Right ventricle myocardium inferior (tissue), 1 donor: ENCODE results near the gene KPNA4. TPM values are rescaled to one million over a fixed set of nuclear protein-coding genes. Genes with fewer than 3 reads are reported as not detected.
"Not testable (repeated sequence)": the region's sequence is repeated elsewhere in the genome, so short reads cannot be mapped to it uniquely, and the experiment has no call there.

Experiments used
- ATAC-seq: fragments of 200-7000 bp; cut with Tn5 transposase; one replicate; pipeline ENCODE4 v1.9.1; 2020; ENCODE audit warnings: mild to moderate bottlenecking, moderate library complexity
- DNase-seq: peaks from one replicate; pipeline ENCODE4 v3.0.0; 2021; ENCODE audit errors: missing footprints
- intact Hi-C: fragments of 100-400 bp; cut with DNase I; formaldehyde crosslinking; loops from one replicate; pipeline ENCODE4 v1.11.0; 2022
- total RNA-seq: library from RNA; stranded (reverse); fragmentation: NEBNext Ultra II Directional; extraction: Animal tissue kit (Norgen Biotek cat#: 25700); gene quantifications from one replicate; pipeline ENCODE4 v1.2.1, GENCODE V29; 2021
- donor health status: DM: no; HTN: yes; CAD: no; lungs with severe emphysema.

KPNA4 gene
- total RNA-seq, 1 donor from 2014 or later, result 120 TPM

DNA sequence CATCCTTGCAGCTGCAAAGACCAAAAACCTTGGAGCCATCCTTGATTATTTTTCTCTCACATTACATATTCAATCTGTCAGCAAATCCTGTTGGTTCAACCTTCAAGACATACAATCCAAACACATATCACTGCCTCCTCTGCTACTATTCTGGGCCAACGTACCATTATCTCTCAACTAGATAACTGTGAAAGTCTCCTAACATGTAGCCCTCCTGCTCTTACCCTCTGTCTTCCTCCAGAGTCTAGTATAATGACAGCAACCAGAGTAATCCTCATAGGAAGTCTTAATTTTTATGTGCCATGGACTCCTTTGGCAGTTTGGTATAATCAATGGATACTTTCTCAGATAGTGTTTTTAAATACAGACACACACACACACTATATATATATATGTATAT is 27.6 kb downstream of the KPNA4 start:
- no peak for ATAC-seq
- intact Hi-C loops, result no loop called here

DNA sequence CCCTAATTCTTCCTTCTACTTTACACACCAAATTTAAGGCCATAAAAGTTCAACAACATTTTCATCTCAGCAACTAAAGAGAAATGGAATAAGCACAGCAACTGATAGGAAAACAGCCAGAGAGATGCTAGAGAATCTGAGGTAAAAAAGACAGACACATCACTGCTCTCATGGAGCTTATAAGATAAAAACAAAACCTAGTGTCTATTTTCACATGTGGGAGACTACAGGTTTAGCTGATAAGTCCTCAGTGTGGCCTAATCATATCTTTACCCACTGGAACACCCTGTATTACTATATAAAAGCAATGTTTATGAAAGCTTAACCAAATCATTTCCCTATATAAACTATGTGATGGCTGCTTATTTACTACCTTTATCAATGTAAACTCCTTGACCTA is 33.0 kb downstream of the KPNA4 start:
- intact Hi-C loops, result no loop called here
- no peak for DNase-seq
- no peak for ATAC-seq

More for the DNA sequence above, 27.6 kb downstream of the KPNA4 start:
- no peak for DNase-seq

DNA sequence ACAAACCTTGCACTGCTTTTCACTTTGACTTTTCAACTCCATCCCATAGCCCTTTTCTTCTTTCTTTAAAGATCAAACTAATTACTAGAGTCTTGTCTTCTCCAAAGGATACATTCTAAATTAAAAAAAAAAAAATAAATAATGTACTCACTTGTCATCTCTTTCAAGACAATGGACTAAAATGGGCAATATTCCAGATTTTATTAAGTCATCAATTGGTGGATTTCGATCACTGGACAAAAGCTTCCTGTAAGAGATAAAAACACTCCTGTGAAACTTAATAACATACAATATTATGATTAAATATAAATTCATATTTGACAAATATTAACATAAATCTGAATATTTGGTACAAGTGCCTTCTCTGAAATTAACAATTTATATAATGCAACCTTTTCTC is 34.1 kb downstream of the KPNA4 start:
- no peak for ATAC-seq
- intact Hi-C loops, result no loop called here
- no peak for DNase-seq

DNA sequence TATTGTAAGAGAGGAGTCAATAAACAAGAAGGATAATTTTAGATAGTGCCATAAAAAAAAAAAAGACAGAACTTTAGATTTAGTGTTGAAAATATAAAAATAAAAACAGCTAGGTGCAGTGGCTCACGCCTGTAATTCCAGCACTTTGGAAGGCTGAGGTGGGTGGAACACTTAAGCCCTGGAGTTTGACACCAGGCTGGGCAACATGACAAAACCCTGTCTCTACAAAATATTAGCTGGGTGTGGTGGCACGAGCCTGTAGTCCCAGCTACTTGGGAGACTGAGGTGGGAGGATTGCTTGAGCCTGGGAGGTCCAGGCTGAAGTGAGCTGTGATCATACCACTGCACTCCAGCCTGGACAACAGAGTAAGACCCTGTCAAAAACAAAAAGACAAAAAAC is 49.0 kb downstream of the KPNA4 start:
- DNase-seq, ATAC-seq, intact Hi-C loops: not testable (repeated sequence)

DNA sequence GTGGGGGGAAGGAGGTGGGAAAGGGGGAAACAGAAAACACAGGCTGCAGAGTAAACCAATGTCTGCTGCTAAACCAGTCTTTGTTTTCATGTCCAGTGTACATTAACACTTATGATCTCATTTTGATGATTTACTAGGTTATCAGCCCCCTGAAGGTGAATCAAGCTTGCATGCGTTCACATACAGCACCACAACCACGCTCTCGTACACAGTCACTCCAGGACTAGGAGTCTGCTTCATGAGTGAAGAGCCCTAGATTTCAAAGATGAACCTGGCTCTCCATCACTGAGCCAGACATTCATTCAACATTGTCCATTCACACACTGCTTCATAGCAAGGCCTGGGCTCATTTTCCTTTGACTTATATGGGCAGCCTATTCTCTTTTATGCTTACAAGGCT is 64.0 kb downstream of the KPNA4 start:
- intact Hi-C loops, result no loop called here
- no peak for ATAC-seq
- DNase-seq, result no peak

DNA sequence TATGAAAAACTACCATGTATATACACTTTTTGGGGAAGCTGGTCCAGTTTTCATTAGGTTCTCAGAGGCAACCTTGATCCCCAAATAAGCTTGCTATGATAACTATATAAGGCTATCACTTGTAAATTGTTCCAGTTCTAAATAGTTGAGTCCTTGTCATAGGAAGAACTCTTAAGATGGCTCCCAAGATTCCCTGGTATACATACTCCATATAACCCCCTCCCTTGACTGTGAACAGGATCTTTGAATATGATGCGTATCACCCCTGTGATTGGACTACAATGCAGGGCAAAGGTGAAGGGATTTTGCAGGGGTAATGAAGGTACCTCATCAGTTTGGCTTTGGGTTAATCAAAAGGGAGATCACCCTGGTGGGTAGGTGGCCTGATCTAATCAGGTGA is 67.2 kb downstream of the KPNA4 start:
- ATAC-seq (no peak), DNase-seq (no peak)
- intact Hi-C loops, result no loop called here

DNA sequence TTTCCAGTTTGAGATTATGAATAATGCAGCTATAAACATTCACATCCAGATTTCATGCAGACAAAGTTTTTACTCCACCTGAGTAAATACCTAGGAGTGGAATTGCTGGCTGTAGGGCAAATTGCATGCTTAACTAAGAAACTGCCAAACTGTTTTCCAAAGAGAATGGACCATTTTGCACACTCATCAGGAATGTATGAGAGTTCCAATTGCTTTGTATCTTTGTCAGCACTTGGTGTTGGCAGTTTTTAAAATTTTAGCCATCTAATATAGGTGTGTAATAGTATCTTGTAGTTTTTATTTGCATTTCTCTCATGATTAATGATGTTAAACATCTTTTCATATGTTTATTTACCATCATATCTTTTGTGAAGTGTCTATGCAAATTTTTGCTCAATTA is 75.2 kb downstream of the KPNA4 start:
- ATAC-seq, result no peak
- no peak for DNase-seq
- intact Hi-C loops, result no loop called here

DNA sequence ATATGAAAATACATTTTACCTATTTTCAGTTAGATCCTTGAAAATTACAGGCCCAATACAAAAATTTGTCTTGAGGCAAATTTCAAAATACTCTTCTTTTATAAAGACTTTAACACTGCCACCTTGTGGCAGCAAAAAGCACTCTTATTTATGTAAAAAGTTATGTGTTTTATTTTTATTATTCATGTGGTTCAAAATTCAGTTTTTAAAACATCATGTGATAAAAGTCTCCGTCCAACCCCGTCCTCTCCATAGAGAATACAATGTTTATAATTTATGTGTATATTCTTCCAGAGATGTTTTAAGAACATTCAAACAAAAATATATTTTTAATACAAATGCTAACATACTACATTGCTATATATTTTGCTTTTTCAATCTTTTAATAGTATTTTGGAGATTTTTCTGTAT is 78.9 kb downstream of the KPNA4 start:
- ATAC-seq, result no peak
- intact Hi-C loops, result no loop called here

DNA sequence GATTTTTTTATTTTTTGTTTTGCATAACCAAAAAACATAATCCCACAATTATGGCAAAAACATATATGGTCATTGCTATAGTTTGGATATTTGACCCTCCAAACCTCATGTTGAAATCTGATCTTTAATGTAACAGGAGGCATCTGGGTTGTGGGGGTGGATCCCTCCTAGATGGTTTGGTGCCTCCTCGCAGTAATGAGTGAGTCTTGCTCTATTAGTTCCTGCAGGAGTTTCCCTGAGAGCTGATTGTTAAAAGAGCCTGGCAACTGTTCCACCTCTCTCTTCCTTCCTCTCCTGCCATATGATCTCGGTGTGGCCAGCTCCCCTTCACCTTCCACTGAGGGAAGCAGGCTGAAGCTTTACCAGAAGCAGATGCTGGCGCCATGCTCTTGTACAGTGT is 82.6 kb downstream of the KPNA4 start:
- no peak for ATAC-seq
- intact Hi-C loops, result no loop called here
- no peak for DNase-seq

More for the DNA sequence above, 78.9 kb downstream of the KPNA4 start:
- DNase-seq, result no peak

DNA sequence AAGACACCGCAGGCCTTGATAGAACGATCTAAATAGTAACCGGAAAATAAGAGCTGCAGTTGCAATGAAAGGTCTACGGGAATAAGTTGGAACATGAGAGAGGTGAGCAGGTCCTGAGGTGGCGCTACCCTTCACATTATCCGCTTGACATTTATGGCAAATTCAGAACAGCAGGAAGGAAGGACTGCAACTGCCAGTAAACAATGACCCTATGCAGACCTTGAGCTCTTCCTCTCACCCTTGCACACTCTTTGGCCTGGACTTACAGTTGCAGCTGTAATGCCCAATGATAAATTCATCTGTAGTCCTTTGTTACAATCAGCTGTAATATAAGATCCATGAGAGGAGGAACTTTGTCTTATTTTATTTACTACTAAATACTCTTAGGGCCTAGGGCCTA is 83.5 kb downstream of the KPNA4 start:
- DNase-seq (no peak), ATAC-seq (no peak)
- intact Hi-C loops, result no loop called here

DNA sequence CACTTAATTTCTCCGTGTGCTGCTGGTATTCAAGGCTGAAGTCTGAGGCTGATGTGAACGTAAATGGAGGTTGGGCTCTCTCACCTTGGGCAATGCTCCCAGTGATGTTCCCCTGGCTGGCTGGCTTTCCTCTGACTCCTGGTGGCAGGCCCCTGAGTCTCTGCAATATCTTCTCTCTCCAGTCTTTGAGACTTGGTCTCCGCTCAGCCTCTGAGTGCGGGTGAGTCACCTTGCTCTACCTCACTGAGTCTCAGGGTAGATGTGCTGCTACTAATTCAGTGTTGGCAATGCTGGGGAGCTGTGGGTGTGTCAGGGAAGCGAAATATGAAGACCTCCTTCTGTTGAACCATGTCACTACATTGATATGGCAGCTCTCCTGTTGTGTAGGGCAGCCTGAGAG is 84.4 kb downstream of the KPNA4 start:
- ATAC-seq (no peak), DNase-seq (no peak)
- intact Hi-C loops, result no loop called here

DNA sequence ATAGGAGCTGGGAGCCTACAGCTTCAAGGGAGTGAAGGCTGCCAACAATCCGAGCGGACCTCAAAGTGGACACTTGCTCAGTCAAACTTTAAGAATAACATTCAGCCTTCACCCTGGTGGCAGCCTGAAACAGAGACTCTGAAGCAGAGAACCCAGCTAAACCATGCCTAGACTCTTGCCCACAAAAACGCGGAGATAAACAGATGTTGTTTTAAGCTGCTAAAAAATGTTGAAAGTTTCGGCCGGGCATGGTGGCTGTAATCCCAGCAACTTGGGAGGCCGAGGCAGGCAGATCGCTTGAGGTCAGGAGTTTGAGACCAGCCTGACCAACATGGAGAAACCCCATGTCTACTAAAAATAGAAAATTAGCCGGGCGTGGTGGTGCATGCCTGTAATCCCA is 86.0 kb downstream of the KPNA4 start:
- DNase-seq, result no peak
- ATAC-seq, result no peak
- intact Hi-C loops, result no loop called here

DNA sequence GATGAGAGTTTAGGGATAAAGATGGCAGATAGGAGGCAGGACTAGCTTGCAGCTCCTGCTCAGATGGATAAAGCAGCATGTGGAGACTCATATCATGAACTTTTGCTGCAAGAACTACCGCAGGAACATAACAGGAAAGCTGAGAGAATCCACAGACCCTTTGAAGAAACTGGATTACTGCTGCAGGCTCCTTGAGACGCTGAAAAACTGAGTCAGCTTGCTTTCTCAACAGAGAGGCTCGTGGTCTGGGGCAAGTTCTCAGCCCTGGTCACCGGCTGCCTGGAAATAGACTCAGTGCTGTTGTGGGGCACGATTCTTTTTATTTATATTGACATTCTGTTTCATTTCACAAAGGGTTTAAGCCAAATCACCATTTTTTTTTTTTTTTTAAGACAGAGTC is 87.0 kb downstream of the KPNA4 start:
- ATAC-seq (no peak), DNase-seq (no peak)
- intact Hi-C loops, result no loop called here

DNA sequence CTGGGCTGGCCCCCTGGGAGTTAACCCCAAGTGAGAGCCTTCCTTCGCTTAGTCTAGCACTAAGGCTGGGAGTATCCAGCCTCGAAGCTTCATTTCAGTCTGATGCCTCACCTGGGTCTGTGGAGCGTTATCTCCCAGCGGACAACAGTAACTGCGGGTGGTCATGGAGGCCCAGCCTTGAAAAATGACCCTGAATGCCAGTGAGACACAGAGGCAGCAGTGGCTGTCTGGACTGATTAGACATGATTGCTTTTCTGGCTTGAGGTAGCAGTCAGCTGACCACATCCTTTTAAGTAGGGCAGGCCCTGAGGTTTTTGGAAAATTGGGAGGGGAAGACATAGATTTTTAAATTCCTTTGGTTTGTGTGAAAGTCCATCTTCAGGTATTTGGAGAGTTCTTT is 87.6 kb downstream of the KPNA4 start:
- no peak for DNase-seq
- ATAC-seq, result no peak
- intact Hi-C loops, result no loop called here

DNA sequence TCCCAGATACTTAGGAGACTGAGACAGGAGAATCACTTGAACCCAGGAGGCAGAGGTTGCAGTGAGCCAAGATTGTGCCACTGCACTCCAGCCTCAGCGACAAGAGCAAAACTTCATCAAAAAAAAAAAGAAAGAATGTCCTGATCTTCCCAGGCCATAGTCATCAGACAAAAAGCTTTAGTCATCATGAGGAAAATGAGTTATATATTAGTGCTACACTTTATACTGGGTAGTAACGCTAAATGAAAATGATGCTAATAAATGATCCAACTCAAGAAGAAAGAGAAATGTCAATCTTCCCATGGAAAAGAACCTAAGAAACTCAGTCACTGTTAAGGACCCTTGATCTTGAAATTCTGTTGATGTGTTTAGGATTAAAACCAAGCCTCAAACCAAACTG is 89.5 kb downstream of the KPNA4 start:
- intact Hi-C loops, result no loop called here
- DNase-seq (no peak), ATAC-seq (no peak)

DNA sequence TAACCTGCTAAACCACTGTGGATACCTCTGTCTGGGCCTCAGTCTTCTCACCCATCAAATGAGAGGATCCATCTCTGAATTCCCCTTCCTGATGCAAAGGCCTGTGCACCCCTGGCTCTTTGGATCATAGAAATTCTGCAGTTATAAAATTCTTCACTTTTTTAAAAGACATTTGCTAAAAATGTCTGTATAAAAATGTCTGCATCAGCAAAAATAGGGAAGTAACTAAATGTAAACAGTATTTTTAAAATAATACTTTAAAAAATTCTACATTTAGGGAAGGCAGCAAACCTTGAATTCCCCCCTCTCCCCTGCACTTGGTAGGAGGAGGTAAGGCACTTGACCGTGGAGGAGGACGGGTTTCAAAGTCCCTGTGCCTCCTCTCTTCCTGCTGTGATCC is 90.2 kb downstream of the KPNA4 start:
- intact Hi-C loops, result no loop called here
- ATAC-seq, result no peak
- DNase-seq, result no peak

DNA sequence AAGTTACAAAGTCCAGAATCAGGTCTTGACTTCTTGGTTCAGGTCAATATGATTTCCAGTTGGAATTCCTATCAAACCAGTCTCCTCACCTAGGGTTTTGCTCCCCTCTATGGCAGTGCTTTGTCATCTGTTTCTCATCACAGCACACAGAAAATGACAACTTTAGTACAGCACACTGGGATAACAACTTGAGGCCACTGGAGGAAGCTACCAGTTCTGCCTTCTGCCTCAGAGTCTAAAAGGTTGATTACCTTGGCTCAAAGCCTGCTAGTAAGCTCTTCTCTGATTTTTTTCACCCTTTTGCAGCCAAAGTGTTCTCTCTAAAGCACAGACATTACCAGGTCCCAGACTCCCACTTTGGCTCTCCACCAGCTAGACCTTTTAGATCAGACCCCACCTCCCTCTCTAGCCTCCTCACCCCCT is 90.9 kb downstream of the KPNA4 start:
- intact Hi-C loops, result no loop called here
- DNase-seq (no peak), ATAC-seq (no peak)

DNA sequence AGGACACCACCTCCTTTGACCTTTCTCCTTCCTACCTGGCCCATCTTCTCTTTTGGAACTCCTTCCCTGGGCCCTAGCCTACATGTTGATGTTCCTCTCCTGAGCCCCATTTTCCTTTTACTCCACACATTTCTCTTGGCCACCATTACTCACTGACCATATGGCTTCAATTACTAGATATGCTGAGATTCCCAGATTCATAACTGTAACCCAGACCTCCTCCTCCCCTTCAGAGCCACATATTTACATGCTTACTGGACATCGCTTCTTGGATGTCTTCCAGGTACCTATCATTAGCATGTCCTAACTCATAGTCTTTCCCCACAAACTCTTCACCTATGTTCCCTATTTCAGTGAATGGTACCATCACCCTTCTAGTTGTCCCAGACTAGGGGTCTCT is 91.4 kb downstream of the KPNA4 start:
- no peak for DNase-seq
- no peak for ATAC-seq
- intact Hi-C loops, result no loop called here

DNA sequence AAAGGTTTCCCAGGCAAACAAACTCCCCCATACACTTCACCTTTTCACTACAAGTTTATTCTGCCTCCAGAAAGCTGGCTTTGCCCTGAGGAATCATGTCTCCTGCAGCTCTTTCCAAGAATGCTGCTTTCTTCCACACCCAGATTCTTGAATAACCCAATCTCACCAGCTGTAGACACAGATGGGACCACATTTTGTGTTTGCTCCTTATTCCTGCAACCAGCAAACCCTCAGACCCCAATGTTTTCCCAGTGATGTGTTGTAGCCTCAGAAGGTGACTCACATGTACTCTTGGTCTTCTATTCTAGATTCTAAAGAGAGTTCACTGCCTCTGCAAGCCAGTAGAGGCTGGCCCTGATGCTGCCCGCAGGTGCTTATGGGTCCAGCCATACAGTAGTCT is 92.2 kb downstream of the KPNA4 start:
- intact Hi-C loops, result no loop called here
- no peak for ATAC-seq
- no peak for DNase-seq

DNA sequence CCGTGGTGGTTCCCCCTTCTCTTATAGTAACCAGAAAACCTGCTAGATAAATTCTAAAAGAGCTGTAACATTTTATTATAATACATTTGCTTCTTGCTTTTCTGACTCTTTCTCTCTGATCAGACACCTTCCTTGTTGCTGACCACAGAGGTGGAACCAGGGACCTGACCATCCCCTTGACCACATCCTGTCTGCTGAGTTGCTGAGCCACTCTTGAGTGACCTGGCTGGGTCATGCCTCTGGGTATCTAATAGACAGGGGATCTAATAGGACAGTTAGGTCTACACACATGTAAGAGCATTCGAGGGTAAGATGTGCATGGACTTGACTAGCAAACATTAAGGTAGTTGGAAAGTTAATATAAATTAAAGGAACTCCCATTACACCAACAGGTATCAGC is 93.0 kb downstream of the KPNA4 start:
- no peak for ATAC-seq
- intact Hi-C loops, result no loop called here
- no peak for DNase-seq

DNA sequence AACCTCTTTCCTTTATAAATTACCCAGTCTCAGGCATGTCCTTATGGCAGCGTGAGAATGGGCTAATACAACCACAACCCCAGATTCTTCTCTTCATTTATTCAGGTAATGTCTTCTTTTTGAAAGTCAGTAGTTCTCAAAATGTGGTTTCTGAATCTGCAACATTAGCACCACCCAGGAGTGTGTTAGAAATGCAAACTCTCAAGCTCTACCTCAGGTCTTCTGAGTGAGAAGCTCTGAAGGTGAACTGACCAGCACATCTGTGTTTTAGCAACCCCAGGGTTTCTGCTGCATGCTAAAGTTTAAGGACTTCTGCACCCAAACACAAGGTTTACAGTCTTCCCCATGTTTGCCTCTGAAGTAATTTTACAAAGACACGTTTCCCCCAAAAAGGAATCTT is 93.5 kb downstream of the KPNA4 start:
- ATAC-seq (no peak), DNase-seq (no peak)

DNA sequence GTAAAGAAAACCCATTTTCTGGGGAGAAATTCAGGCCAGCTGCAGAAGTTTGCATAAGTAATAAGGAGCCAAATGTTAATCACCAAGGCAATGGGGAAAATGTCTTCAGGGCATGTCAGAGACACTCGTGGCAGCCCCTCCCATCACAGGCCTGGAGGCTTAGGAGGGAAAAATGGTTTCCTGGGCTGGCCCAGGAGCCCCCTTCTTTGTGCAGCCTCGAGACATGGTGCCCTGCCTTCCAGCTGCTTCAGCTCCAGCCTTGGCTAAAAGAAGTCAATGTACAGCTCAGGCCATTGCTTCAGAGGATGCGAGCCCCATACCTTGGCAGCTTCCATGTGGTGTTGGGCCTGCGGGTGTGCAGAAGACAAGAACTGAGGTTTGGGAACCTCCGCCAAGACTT is 95.2 kb downstream of the KPNA4 start:
- no peak for ATAC-seq
- no peak for DNase-seq
- intact Hi-C loops, result no loop called here

More for the DNA sequence above, 93.5 kb downstream of the KPNA4 start:
- intact Hi-C loops, result no loop called here
